ENCODE measurements around the gene CCDC12. TPM values are rescaled to one million over a fixed set of nuclear protein-coding genes. Genes with fewer than 3 reads are reported as not detected.

The CCDC12 gene
- total RNA-seq, 6 experiments from 2014 or later, result 14.6 to 24.2 (median 17.0) TPM

- Histone ChIP-seq H3K36me3 (no peaks in the 10 kb centered on the region), H3K9me3 (no peaks in the 10 kb centered on the region), H3K27me3 (no peaks in the 10 kb centered on the region), H3K4me3 (no peak overlapping the region), H3K27ac (no peak overlapping the region), H3K4me1 (no peaks in the 10 kb centered on the region)
- TF ChIP-seq POLR2A (IDR thresholded peaks at IDR 0.05) (no peak), CTCF (IDR thresholded peaks at IDR 0.05) (no peak)
- ATAC-seq, result no peak
- intact Hi-C loops (cut with DNase I), result loop anchor here (5.0 to 10.0 kb wide), 3 partner anchors 46 to 193 kb away; no protein-coding TSS in a partner anchor
- WGBS (ENCODE audit: insufficient coverage, low coverage, low lambda C conversion rate, missing lambda C conversion rate), result 78% methylated on average over 3 of the region's 6 CpGs
- DNase-seq, result peak in 1 of 3 donors; percentile 4
Measured at GRCh38 chr3:46900356-46900755, 76.2 kb downstream of the CCDC12 start.

- intact Hi-C loops (cut with DNase I), result loop anchor here (5.0 to 10.0 kb wide), 3 partner anchors 45 to 193 kb away; no protein-coding TSS in a partner anchor
Measured at GRCh38 chr3:46900007-46900292, 76.6 kb downstream of the CCDC12 start.

GRCh38 chr3:46899151-46900006 lies 77.2 kb downstream of the CCDC12 start:
- intact Hi-C loops (cut with DNase I), result loop anchor here (5.0 to 10.0 kb wide), 4 partner anchors 37 to 192 kb away; partner anchors contain the start of gene MYL3 (in 1 of the 2)
- DNase-seq (peak in 2 of 3 donors; percentile 16 to 44), ATAC-seq (no peak)
- TF ChIP-seq CTCF (IDR thresholded peaks at IDR 0.05), result no peak
- no peak for TF ChIP-seq POLR2A (IDR thresholded peaks at IDR 0.05)
- Histone ChIP-seq H3K4me1 (no peaks in the 10 kb centered on the region), H3K27ac (no peak overlapping the region), H3K4me3 (no peak overlapping the region), H3K27me3 (no peaks in the 10 kb centered on the region), H3K36me3 (no peaks in the 10 kb centered on the region), H3K9me3 (no peaks in the 10 kb centered on the region)
- WGBS (ENCODE audit: insufficient coverage, low coverage, low lambda C conversion rate, missing lambda C conversion rate), result 64% methylated on average over 6 of the region's 22 CpGs

More at GRCh38 chr3:46900007-46900292, 76.6 kb downstream of the CCDC12 start:
- TF ChIP-seq POLR2A (IDR thresholded peaks at IDR 0.05) (no peak), CTCF (IDR thresholded peaks at IDR 0.05) (no peak)
- H3K27me3 ChIP-seq, result no peaks in the 10 kb centered on the region
- no peak overlapping the region for H3K4me3 ChIP-seq
- H3K4me1 ChIP-seq, result no peaks in the 10 kb centered on the region
- no peak for ATAC-seq
- H3K36me3 ChIP-seq, result no peaks in the 10 kb centered on the region
- H3K9me3 ChIP-seq, result no peaks in the 10 kb centered on the region
- no CpG with 5 or more reads among the region's 5 CpGs for WGBS (ENCODE audit: insufficient coverage, low coverage, low lambda C conversion rate, missing lambda C conversion rate)
- DNase-seq, result peak in 1 of 3 donors; percentile 35
- no peak overlapping the region for H3K27ac ChIP-seq

GRCh38 chr3:46898321-46899150 lies 78.0 kb downstream of the CCDC12 start:
- Histone ChIP-seq H3K9me3 (no peaks in the 10 kb centered on the region), H3K27me3 (no peaks in the 10 kb centered on the region), H3K4me1 (no peaks in the 10 kb centered on the region), H3K36me3 (no peaks in the 10 kb centered on the region), H3K4me3 (no peak overlapping the region), H3K27ac (no peak overlapping the region)
- intact Hi-C loops (cut with DNase I), result loop anchor here in 1 of 2 donors (5.0 kb wide), 1 partner anchor 36 kb away; the partner anchor contains the start of gene MYL3
- no peak for TF ChIP-seq POLR2A (IDR thresholded peaks at IDR 0.05)
- no peak for TF ChIP-seq CTCF (IDR thresholded peaks at IDR 0.05)
- DNase-seq, result peak in 2 of 3 donors; percentile 20 to 51
- no peak for ATAC-seq
- 32% methylated on average over 22 of the region's 71 CpGs for WGBS (ENCODE audit: insufficient coverage, low coverage, low lambda C conversion rate, missing lambda C conversion rate)
